ENCODE results near the gene ZCCHC14.

GRCh38 chr16:87421003-87421912 is 71.6 kb downstream of the ZCCHC14 start:
- TF ChIP-seq CTCF (IDR thresholded peaks at IDR 0.05; ENCODE audit: low read length) (0 out of 2 replicates have a peak, but pooled peaks have one; percentile 0), EZH2 (optimal IDR thresholded peaks at IDR 0.05; ENCODE audit: low read depth, low read length) (no peak)
